H1 (cell line): ENCODE data around the gene TAF8.

Experiments used
- ASH2L ChIP-seq: fragments of 200-600, 300-600 bp; sonication (generic); IDR thresholded peaks from one replicate; pipeline ENCODE4 v1.7.1; 2017; ENCODE audit warnings: low read length
- CBX8 ChIP-seq: fragments of 300-800, 300-1000 bp; sonication (generic); IDR thresholded peaks from 2 replicates; pipeline ENCODE4 v1.7.1; 2016; ENCODE audit warnings: low read depth, low read length, borderline replicate concordance
- EP300 ChIP-seq, 2 experiments: IDR thresholded peaks; 1 replicate in 1 of 2; 2 replicates in 1 of 2; pipeline ENCODE4 v1.6.1; 2011 to 2012; ENCODE audit warnings: low read depth in 2 of 2, low read length in 2 of 2, mild to moderate bottlenecking in 2 of 2, borderline replicate concordance in 1 of 2, inconsistent platforms in 1 of 2, moderate library complexity in 1 of 2
- EZH2 ChIP-seq: fragments of 200-600 bp; sonication (generic); IDR thresholded peaks from 2 replicates; pipeline ENCODE4 v1.7.1; 2012; ENCODE audit warnings: low read depth, mild to moderate bottlenecking, moderate library complexity, low read length, inconsistent platforms; ENCODE audit not compliant: severe bottlenecking
- HDAC6 ChIP-seq: IDR thresholded peaks from one replicate; pipeline ENCODE4 v1.7.1; 2012; ENCODE audit warnings: low read depth, mild to moderate bottlenecking, inconsistent platforms, low read length, moderate library complexity
- JUND ChIP-seq: IDR thresholded peaks from 2 replicates; pipeline ENCODE4 v1.6.1; 2011; ENCODE audit warnings: mild to moderate bottlenecking, improper control_type of control experiment, low read length
- KDM5A ChIP-seq: fragments of 200-600 bp; IDR thresholded peaks from 2 replicates; pipeline ENCODE4 v1.7.1; 2012; ENCODE audit warnings: mild to moderate bottlenecking, low read length, inconsistent platforms, mixed read lengths
- PHF8 ChIP-seq: fragments of 200-600 bp; sonication (generic); conservative IDR thresholded peaks from 2 replicates; pipeline ENCODE4 v1.7.1; 2012; ENCODE audit warnings: low read depth, mild to moderate bottlenecking, inconsistent platforms, low read length, moderate library complexity
- POLR2A ChIP-seq, 2 experiments: IDR thresholded peaks; 1 replicate in 1 of 2; 2 replicates in 1 of 2; pipeline ENCODE4 v1.6.1; 2011; ENCODE audit warnings: low read depth in 2 of 2, low read length in 2 of 2, mild to moderate bottlenecking in 2 of 2; ENCODE audit errors: control extremely low read depth in 1 of 2
- POLR2AphosphoS5 ChIP-seq: IDR thresholded peaks from 2 replicates; pipeline ENCODE4 v1.6.1; 2011; ENCODE audit warnings: low read depth, low read length
- SRF ChIP-seq: IDR thresholded peaks from 2 replicates; pipeline ENCODE4 v1.6.1; 2011; ENCODE audit warnings: mild to moderate bottlenecking, low read depth, low read length, moderate library complexity
- TF ChIP-seq, protein P1 (sequence below), 3 experiments: IDR thresholded peaks; 1 replicate in 2 of 3; 2 replicates in 1 of 3; pipeline versions ENCODE4 v1.5.1 to v1.6.1; 2011; ENCODE audit warnings: low read length in 3 of 3, mild to moderate bottlenecking in 3 of 3, inconsistent platforms in 2 of 3, low read depth in 1 of 3, moderate library complexity in 1 of 3; ENCODE audit not compliant: insufficient read depth in 1 of 3; ENCODE audit errors: control extremely low read depth in 1 of 3

- no peak for TF ChIP-seq KDM5A
- no peak for TF ChIP-seq SRF
- no peak for TF ChIP-seq JUND
- TF ChIP-seq, protein P1, sequence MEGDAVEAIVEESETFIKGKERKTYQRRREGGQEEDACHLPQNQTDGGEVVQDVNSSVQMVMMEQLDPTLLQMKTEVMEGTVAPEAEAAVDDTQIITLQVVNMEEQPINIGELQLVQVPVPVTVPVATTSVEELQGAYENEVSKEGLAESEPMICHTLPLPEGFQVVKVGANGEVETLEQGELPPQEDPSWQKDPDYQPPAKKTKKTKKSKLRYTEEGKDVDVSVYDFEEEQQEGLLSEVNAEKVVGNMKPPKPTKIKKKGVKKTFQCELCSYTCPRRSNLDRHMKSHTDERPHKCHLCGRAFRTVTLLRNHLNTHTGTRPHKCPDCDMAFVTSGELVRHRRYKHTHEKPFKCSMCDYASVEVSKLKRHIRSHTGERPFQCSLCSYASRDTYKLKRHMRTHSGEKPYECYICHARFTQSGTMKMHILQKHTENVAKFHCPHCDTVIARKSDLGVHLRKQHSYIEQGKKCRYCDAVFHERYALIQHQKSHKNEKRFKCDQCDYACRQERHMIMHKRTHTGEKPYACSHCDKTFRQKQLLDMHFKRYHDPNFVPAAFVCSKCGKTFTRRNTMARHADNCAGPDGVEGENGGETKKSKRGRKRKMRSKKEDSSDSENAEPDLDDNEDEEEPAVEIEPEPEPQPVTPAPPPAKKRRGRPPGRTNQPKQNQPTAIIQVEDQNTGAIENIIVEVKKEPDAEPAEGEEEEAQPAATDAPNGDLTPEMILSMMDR (IDR thresholded peaks at IDR 0.05; ENCODE audit: control extremely low read depth in 1 of 3, insufficient read depth in 1 of 3, low read depth in 1 of 3, low read length in 3 of 3), result no peak
- TF ChIP-seq EP300 (IDR thresholded peaks at IDR 0.05; ENCODE audit: borderline replicate concordance in 1 of 2, low read depth in 2 of 2, low read length in 2 of 2), result no peak
- no peak for TF ChIP-seq CBX8
- no peak for TF ChIP-seq HDAC6
- no peak for TF ChIP-seq EZH2
- no peak for TF ChIP-seq POLR2AphosphoS5
- no peak for TF ChIP-seq ASH2L
- TF ChIP-seq PHF8, result no peak
- TF ChIP-seq POLR2A (IDR thresholded peaks at IDR 0.05; ENCODE audit: control extremely low read depth in 1 of 2, low read depth in 2 of 2, low read length in 2 of 2), result no peak
Observed at GRCh38 chr6:42106112-42107023, 56.0 kb downstream of the TAF8 start.
